HG03066 (cell line): ENCODE measurements around the gene PYHIN1.
"Not testable (repeated sequence)": the region's sequence is repeated elsewhere in the genome, so short reads cannot be mapped to it uniquely, and the experiment has no call there.

Experiments
- ATAC-seq: cut with Tn5 transposase; IDR thresholded peaks from one replicate; pipeline ENCODE4 v1.9.1; 2021; ENCODE audit warnings: low read depth; ENCODE audit not compliant: unreplicated experiment

PYHIN1 gene

GRCh38 chr1:158978730-158979129 lies 47.4 kb downstream of the PYHIN1 start:
- ATAC-seq: no peak

DNA sequence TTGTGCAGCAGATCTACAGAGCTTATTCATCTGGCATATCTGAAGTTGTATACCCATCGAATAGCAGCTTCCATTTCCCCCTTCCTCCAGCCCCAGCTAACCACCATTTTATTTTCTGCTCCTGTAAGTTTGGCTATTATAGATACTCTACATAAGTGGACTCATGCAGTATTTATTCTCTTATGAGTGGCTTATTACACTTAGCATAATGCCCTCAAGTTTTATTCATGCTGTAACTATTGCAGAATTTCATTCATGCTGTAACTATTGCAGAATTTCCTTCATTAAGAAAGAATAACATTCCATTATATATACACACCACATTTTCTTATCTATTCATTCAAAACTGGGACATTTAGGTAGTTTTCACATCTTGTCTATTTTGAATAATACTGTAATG lies 47.9 kb downstream of the PYHIN1 start:
- ATAC-seq: no peak

DNA sequence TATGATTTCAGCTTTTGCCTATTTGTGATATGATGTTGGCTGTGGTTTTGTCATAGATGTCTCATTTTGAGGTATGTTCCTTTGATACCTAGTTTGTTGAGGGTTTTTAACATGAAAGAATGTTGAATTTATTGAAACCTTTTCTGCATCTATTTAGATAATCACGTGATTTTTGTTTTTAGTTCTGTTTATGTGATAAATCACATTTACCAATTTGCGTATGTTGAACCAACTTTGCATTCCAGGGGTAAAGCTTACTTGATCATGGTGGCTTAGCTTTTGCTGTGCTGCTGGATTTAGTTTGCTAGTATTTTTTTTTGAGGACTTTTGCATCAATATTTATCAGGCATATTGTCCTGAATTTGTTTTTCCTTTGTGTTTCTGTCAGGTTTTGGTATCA lies 51.9 kb downstream of the PYHIN1 start:
- ATAC-seq: no peak

GRCh38 chr1:158984386-158984785 lies 53.0 kb downstream of the PYHIN1 start:
- no peak for ATAC-seq

DNA sequence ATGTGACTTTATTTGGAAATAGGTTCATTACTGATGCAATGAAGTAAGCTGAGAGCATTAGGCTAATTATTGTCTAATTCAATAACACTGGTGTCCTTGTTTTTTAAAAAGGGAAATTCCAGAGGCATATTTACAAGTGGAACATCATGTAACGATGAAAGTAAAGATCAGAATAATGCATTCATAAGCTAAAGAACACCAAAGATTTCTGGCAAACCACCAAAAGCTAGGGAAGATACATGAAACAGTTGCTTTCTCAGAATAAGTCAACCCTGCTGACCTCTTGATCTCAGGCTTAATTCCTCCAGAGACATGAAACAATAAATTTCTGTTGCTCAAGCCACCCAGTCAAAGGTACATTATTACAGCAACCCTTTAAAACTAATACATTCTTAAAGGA lies 58.1 kb downstream of the PYHIN1 start:
- ATAC-seq: no peak

GRCh38 chr1:158992787-158993312 lies 61.5 kb downstream of the PYHIN1 start:
- no peak for ATAC-seq

DNA sequence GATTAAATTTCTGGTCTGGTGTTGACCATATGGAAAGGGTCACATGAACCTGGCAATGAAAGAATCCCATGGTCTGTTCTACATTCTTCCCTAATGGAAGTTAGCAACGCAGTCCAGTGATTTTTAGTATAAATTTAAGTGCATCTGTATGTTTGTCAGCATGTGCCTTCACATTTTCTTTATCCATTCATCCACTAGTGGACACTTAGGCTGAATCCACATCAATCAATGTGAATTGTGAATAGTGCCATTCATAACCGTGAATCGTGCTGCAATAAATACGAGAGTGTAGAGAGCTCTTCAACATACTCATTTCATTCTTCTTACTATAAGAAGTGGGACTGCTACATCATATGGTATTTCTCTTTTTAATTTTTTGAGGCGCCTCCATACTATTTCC lies 65.6 kb downstream of the PYHIN1 start:
- no peak for ATAC-seq

- ATAC-seq: peak; percentile 37
Measured at GRCh38 chr1:158998037-158998780, 66.9 kb downstream of the PYHIN1 start.

GRCh38 chr1:158998781-158999161 lies 67.4 kb downstream of the PYHIN1 start:
- peak; percentile 37 for ATAC-seq

GRCh38 chr1:158999316-159000069 lies 68.1 kb downstream of the PYHIN1 start:
- no peak for ATAC-seq

DNA sequence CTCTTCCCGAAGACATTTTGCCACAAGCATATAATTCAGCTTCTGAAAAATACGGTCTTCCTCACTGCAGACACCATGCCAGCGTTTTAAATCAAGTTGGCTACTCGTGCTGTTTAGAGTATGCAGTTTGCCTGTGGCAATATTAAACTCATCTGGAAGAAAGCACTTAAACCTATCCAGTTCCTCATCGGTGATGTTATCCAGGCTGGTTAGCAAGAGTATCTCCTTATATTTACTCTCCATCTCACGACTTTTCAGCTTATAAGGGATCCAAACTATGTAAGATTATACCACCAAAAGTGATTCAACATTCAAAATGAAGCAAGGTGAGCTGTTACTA lies 68.7 kb downstream of the PYHIN1 start:
- ATAC-seq: no peak

DNA sequence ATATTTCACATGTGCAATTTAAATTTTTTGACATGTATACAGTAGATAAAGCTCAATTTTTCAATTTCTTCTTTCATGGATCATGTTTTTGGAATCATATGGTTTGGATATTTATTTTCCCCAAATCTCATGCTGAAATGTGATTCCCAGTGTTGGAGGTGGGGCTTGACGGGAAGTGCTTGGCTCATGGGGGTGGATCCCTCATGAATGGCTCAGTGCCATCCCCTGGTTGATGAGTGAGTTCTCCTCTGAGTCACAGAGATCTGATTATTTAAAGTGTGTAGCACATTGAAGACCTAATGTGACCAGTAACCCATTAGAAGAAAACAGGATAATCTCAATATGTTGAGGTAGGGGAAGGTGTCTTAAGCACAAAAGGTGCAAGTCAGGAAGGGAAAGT lies 69.3 kb downstream of the PYHIN1 start:
- no peak for ATAC-seq

GRCh38 chr1:159005161-159005560 lies 73.8 kb downstream of the PYHIN1 start:
- ATAC-seq: no peak

GRCh38 chr1:159005676-159006075 lies 74.3 kb downstream of the PYHIN1 start:
- no peak for ATAC-seq

DNA sequence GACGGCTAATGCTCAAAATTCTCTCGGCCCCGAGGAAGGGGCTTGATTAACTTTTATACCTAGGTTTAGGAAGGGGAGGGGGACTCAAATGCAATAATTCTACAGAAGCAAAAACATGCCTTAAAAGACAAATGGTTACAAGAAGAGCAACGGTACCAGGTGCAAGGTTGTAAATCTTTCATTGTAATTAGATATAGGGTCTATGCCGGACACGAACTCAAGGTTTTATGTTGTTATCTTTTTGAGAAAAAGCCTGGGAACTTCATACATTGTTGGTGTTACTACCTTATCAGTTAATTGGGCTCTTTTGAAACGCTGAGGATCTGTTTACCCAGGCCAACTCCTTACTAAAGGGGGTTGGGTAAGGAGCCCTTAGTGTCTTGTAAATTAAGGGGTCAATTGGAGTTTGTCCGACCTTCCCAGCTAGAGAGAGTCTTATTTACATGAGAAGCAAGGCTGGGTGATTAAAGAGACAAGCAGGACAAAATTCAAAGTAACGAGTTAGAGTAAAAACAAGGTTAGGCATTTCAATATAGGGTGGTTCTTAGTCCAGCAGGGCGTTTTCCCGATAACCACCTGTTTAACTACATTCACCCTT lies 75.0 kb downstream of the PYHIN1 start:
- ATAC-seq: not testable (repeated sequence)

- ATAC-seq: no peak
Measured at GRCh38 chr1:159007726-159008125, 76.4 kb downstream of the PYHIN1 start.

DNA sequence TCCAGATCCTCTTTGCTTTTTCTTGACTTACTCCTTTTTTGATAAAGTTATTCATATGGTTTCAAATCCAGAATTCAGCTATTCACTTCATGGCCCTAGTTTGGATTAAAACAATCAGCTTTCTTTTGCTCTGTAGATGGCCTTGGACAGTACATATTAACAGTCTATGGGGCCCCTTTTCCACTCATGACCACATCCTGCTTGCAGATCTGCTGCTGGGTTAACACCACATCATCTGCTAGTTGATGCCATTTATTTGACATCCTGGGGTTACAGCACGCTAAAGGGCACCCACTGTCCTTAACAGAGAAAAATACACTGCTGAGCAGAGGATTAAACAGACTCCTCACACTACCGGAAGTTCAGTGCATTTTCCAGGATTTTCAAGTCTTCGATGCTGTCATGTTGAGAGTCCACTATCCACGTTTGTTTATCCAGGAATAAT lies 77.4 kb downstream of the PYHIN1 start:
- ATAC-seq: peak; percentile 67

- ATAC-seq: no peak
Measured at GRCh38 chr1:159009287-159009686, 77.9 kb downstream of the PYHIN1 start.

- ATAC-seq: peak; percentile 62
Measured at GRCh38 chr1:159009704-159010361, 78.5 kb downstream of the PYHIN1 start, which contains the start of gene IFI16. TSS of gene IFI16 (plus strand) at chr1:159009907. CDS start at chr1:159014681, 4,774 bp downstream.

GRCh38 chr1:159010391-159010790 lies 79.0 kb downstream of the PYHIN1 start:
- ATAC-seq: no peak

DNA sequence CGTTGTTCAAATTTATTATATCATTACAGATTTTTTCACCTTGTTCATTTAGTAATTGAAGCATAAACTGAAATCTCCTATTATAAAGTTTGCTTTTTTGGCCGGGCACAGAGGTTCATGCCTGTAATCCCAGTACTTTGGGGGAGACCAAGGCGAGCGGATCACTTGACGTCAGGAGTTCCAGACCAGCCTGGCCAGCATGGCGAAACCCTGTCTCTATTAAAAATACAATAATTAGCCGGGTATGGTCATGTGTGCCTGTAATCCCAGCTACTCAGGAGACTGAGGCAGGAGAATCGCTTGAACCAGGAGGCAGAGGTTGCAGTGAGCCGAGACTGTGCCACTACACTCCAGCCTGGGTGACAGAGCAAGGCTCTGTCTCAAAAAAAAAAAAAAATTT lies 79.6 kb downstream of the PYHIN1 start:
- ATAC-seq: not testable (repeated sequence)
